NCI-H146 (cell line): Measurements from ENCODE around the gene GALNTL6.

Experiments
- DNase-seq: peaks from one replicate; lab custom pipeline; 2025; lab: John Stamatoyannopoulos, UW

The GALNTL6 gene

DNA sequence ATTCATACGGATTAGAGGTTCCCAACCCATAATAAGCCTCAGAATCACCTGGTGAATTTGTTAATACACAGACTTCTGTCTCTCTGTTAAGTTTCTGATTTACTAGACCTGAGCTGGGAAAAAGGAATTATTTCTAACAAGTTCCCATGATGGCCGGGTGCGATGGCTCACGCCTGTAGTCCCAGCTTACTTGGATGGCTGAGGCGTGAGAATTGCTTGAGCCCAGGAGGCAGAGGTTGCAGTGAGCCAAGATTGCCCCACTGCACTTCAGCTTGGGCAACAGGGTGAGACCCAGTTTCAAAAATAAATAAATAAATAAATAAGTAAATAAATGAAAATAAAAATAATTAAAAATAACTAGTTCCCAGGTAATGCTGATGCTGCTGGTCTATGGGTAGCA lies 412.3 kb downstream of the GALNTL6 start:
- no peak for DNase-seq

DNA sequence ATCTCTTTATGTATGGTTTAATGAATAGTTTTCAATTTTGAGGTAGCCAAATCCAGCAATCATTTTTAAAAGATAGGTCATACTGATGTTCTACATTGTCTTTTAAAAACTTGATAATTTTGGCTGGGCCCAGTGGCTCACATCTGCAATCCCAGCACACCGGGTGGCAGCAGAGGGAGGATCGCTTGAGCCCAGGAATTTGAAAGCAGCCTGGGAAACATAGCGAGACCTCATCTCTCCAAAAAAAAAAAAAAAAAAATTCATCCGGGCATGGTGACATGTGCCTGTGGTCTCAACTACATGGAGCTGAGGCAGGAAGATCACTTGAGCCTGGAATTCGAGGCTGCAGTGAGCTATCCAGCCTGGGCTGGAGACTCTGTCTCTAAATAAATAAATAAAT lies 419.8 kb downstream of the GALNTL6 start:
- peak; percentile 2 for DNase-seq

DNA sequence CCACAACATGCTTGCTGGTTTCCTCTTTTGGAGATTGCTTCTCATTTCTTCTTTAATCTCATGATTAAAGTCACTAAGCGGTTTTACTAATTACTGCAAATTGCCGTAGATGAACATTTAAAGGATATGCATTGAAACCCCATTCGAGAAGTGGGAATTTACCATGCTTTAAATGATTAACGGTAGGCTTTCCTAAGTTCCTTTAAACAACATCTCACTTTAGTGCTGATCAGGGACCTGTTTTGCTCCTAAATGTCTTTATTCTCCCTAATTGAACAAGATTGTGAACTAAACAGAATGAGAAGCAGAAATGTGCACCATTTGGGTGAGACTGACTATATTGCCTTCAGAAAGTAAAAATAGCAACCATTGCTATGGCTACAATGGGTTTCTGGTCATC lies 430.3 kb downstream of the GALNTL6 start:
- DNase-seq, result no peak

DNA sequence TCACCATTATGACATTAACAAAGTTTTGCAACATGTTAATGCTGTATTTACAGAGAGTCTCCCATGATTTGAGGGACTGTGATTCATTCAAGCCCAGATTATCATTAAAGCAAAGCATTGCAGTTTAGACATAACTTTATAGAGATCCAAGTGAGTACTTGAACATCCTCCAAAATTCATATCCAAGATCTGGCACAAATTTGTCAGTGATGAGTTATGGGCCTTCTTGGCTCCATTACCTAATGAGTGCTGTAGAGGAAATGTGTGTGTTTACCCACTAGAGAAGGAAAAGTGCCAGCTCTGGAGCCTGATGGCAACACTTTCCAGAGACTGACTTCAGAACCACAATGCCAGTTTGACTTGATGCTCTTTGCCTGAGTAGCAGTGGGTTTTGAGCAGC lies 432.3 kb downstream of the GALNTL6 start:
- no peak for DNase-seq

DNA sequence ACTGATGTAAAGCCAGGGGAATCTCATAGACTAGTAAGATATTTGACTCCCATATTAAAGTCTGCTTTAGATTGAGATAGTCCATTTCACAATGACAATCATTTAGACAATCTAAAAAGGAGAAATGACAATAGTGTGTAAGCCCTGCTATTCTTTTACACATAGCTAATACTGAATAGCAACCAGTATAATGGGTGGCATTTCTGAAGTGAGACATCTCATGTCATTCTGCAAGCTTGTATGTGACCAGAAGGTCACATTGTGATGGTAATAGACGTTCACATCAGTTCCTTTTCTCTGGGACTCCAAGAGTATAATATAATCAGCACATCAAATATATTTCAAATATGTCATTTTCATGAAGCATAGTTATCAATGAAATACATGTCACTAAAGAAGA lies 440.2 kb downstream of the GALNTL6 start:
- DNase-seq, result no peak

GRCh38 chr4:172256820-172257219 lies 443.6 kb downstream of the GALNTL6 start:
- DNase-seq, result no peak

GRCh38 chr4:172270397-172270796 lies 457.2 kb downstream of the GALNTL6 start:
- DNase-seq, result peak; percentile 44

GRCh38 chr4:172287117-172287516 lies 473.9 kb downstream of the GALNTL6 start:
- no peak for DNase-seq

DNA sequence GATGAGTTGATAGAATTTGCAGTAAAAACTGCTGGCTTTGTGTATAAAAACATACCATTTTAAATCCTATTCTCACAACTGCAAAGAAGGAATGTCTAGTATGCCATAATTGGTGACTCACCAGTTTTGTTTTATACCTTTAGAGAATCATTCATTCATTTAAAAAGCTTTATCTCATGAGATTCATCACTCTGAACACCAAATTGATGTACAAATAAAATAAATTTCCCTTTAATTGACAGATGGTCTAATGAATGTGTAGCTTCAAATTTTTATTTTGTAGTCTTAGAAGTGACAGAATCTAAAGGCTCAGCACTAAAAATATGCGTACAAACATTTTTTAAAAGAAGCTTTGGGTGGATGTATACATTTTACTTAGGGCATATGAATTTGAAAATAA lies 492.5 kb downstream of the GALNTL6 start:
- DNase-seq, result no peak

DNA sequence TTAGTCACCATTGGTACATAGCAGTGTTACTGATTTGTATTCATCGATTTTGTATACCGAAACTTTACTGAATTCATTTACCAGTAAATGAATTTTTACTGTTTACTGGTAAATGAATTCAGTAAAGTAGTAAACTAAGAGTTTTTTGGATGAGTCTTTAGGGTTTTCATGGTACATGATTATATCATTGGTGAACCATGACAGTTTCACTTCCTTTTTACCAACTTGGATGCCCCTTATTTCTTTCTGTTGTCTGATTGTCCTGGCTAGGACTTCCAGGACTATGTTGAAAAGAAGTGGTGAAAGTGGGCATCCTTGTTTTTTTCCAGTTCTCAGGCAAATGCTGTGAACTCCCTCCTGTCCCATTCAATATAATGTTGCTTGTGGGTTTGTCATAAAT lies 494.9 kb downstream of the GALNTL6 start:
- DNase-seq, result no peak

- DNase-seq, result no peak
These were observed 498.5 kb downstream of the GALNTL6 start for GRCh38 chr4:172311682-172312081.

DNA sequence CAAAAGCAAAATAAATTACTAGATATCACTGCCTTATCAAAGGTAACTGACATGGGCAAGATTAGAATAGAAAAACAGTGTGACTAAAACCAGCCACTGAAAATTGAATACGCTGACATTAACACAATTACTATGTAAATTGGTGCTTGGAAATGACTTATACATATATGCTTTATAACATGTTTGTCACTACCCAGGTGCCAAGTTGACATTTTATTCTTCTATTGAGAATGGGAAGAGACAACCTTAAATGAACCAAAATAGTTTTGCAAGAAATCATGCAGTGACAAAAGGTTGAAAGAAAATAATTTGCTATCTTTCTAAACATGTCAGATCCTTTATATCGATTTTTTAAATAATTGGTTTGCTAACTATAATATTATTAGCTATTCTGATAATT lies 510.1 kb downstream of the GALNTL6 start:
- no peak for DNase-seq

GRCh38 chr4:172344308-172344938 lies 531.2 kb downstream of the GALNTL6 start:
- no peak for DNase-seq

- peak; percentile 88 for DNase-seq
These were observed 535.2 kb downstream of the GALNTL6 start for GRCh38 chr4:172348426-172348825.

GRCh38 chr4:172352356-172352755 lies 539.2 kb downstream of the GALNTL6 start:
- DNase-seq, result no peak

DNA sequence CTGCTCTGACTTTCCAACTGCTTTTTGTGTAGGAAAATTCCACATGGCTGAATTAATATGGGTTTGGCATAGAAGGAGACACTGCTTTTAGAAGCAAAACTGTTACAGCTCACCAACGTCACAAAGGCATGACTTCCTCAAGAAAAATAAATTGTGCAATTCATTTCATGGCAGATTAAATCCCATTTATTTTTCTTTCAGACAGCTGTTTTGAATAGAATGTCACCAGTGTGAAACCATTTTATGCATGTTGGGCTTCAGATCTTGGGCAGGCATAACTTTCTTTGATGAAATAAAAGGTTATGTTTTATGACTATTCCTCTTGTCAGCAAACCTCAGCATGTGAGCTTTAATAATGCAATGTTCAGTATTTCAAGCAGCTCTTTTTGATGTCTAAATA lies 542.8 kb downstream of the GALNTL6 start:
- no peak for DNase-seq

- DNase-seq, result no peak
These were observed 543.9 kb downstream of the GALNTL6 start for GRCh38 chr4:172357006-172357540.

GRCh38 chr4:172362569-172362968 lies 549.4 kb downstream of the GALNTL6 start:
- no peak for DNase-seq

DNA sequence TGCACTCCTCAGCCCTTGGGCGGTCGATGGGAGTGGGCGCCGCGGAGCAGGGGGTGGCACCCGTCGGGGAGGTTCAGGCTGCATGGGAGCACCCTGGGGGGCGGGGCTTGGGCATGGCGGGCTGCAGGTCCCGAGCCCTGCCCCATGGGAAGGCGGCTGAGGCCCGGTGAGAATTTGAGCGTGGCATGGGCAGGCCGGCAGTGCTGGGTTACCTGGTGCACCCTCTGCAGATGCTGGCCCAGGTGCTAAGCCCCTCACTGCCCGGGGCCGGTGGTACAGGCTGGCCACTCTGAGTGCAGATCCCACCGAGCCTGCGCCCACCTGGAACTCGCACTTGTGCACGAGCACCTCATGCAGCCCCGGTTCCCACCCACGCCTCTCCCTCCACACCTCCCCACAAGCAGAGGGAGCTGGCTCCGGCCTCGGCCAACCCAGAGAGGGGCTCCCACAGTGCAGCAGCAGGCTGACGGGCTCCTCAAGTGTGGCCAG lies 556.3 kb downstream of the GALNTL6 start:
- DNase-seq, result no peak

DNA sequence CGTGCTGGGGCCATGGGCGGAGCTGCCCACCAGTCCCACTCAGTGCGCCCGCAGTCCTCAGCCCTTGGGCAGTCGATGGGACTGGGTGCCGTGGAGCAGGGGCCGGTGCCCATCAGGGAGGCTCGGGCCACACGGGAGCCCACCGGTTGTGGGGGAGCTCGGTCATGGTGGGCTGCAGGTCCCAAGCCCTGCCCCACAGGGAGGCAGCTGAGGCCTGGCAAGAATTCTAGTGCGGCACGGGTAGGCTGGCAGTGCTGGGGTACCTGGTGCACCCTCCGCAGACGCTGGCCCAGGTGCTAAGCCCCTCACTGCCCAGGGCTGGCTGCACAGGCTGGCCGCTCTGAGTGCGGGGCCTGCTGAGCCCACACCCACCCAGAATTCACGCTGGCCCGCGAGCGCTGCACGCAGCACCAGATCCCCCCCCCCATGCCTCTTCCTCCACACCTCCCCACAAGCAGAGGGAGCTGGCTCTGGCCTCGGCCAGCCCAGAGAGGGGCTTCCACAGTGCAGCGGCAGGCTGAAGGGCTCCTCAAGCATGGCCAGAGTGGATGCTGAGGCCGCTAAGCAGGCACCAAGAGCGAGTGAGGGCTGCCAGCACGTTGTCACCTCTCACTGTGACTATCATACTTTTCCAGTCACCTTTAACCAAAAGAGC lies 564.4 kb downstream of the GALNTL6 start:
- DNase-seq, result no peak

- no peak for DNase-seq
These were observed 566.6 kb downstream of the GALNTL6 start for GRCh38 chr4:172379834-172380233.

DNA sequence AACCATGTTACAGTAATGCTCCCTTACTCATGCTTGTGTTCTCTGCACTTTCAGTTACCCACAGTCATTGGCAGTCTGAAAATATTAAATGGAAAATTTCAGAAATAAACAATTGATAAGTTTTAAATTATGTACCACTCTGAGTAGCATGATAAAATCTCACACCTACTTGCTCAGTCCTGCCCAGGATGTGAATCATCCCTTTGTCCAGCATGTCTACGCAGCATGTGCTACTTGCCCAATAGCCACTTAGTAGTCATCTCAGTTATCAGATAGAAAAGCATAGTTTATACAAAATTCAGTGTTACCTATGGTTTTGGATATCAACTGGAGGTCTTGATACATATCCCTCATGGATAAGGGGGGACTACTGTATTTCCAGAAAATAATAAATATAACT lies 577.1 kb downstream of the GALNTL6 start:
- no peak for DNase-seq

GRCh38 chr4:172392741-172393140 lies 579.5 kb downstream of the GALNTL6 start:
- DNase-seq, result peak; percentile 49

GRCh38 chr4:172393220-172393619 lies 580.0 kb downstream of the GALNTL6 start:
- peak; percentile 70 for DNase-seq
